ENCODE measurements around the gene PCA3. TPM values are rescaled to one million over a fixed set of nuclear protein-coding genes. Genes with fewer than 3 reads are reported as not detected.

The PCA3 gene
- polyA plus RNA-seq (2011; rRNA removed) (not detected in 2 replicates), polyA plus RNA-seq (2017; fragmentation: RNase III; extraction: RNeasy Plus Mini Kit Qiagen cat#74134 plus additional on column Dnase treatment) (not detected in 3 replicates), polyA minus RNA-seq (2011; rRNA and poly(A)+ RNA removed) (not detected in 2 replicates)
- polyA plus RNA-seq (2012; cell fraction: cytosol; rRNA removed) = not detected in 2 replicates
- not detected in 2 replicates for polyA plus RNA-seq (2012; cell fraction: nucleus; rRNA removed)

DNA sequence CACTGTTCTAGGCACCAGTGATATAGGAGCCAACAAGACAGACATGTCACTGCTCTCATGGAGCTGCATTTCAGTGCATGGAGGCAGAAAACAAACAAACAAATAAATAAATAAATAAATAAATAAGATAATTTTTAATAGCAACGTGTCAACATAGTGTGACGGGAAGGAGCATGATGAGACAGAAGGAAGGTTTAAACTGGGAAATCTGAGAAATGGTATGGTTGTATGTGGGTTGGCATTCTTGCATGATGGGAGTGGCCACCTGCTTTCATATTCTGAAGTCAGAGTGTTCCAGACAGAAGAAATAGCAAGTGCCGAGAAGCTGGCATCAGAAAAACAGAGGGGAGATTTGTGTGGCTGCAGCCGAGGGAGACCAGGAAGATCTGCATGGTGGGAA is at the start of gene PCA3:
Gene PCA3, plus strand, starts transcription at position 301 of the 400 bp plus-strand sequence.
- POLR2A ChIA-PET = no interaction called here

DNA sequence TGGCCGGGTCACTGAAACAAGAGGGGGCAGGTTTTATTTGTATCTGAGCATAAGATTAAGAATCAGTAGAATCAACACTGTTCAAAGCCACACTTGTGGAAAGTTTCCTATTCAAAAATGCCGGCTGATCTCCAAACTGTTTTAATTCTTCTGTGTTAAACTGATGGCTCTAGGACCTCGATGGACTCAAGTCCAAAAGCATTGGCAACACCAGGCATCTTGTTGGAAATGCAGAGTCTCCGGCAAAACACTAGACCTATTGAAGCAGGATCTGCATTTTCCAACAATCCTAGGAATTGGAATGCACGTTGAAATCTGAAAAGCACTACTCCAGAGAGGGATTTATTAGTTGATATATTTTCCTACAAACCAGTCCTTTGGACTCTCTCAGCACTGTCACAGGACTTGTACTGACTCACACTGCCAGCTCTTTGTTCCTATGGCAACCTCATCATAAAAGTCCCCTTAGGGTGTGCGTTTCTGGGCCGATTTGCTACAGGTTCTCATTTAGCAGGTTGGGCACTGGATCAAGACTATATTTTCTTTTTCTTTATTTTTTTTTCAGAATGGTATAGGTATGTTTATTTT is 48.1 kb upstream of the PCA3 start:
- WGBS (ENCODE audit: missing lambda C conversion rate) = 33% methylated on average over 7 of the region's 7 CpGs
- Histone ChIP-seq H3K9me3 (no peaks in the 10 kb centered on the region), H3K4me1 (no peaks in the 10 kb centered on the region), H3K4me2 (no peak overlapping the region), H3K4me3 (no peak overlapping the region), H3K27ac (no peak overlapping the region)
- FAIRE-seq (no peak), DNase-seq (ENCODE audit: low read depth in 1 of 2, low spot score in 1 of 2) (no peak), ATAC-seq (no peak)
- CTCF ChIA-PET = no interaction called here
- POLR2A ChIA-PET = no interaction called here
- TF ChIP-seq, protein P1, sequence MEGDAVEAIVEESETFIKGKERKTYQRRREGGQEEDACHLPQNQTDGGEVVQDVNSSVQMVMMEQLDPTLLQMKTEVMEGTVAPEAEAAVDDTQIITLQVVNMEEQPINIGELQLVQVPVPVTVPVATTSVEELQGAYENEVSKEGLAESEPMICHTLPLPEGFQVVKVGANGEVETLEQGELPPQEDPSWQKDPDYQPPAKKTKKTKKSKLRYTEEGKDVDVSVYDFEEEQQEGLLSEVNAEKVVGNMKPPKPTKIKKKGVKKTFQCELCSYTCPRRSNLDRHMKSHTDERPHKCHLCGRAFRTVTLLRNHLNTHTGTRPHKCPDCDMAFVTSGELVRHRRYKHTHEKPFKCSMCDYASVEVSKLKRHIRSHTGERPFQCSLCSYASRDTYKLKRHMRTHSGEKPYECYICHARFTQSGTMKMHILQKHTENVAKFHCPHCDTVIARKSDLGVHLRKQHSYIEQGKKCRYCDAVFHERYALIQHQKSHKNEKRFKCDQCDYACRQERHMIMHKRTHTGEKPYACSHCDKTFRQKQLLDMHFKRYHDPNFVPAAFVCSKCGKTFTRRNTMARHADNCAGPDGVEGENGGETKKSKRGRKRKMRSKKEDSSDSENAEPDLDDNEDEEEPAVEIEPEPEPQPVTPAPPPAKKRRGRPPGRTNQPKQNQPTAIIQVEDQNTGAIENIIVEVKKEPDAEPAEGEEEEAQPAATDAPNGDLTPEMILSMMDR (IDR thresholded peaks at IDR 0.05) = no peak
- TF ChIP-seq CHD2 (IDR thresholded peaks at IDR 0.05; ENCODE audit: low read length, partially characterized antibody) (no peak), MYC (IDR thresholded peaks at IDR 0.05; ENCODE audit: borderline replicate concordance, low read length) (no peak), HEYL (CRISPR knock-in tag; IDR thresholded peaks at IDR 0.05) (no peak), MAZ (IDR thresholded peaks at IDR 0.05; ENCODE audit: borderline replicate concordance, low read depth, low read length) (no peak), NPAS2 (CRISPR knock-in tag; IDR thresholded peaks at IDR 0.05; ENCODE audit: borderline replicate concordance) (no peak), POLR2AphosphoS2 (conservative IDR thresholded peaks at IDR 0.05; ENCODE audit: low read length) (no peak), RAD21 (conservative IDR thresholded peaks at IDR 0.05 in 1 of 2, IDR thresholded peaks at IDR 0.05 in 1 of 2) (no peak), RNF2 (IDR thresholded peaks at IDR 0.05; ENCODE audit: borderline replicate concordance, low read depth) (no peak), FOSL2 (IDR thresholded peaks at IDR 0.05) (no peak), FOSL2 (CRISPR knock-in tag; IDR thresholded peaks at IDR 0.05) (no peak)
- TF ChIP-seq, protein P2, sequence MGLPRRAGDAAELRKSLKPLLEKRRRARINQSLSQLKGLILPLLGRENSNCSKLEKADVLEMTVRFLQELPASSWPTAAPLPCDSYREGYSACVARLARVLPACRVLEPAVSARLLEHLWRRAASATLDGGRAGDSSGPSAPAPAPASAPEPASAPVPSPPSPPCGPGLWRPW (IDR thresholded peaks at IDR 0.05) = no peak

More for the DNA sequence above, at the start of gene PCA3:
- Histone ChIP-seq H3K4me1 (no peaks in the 10 kb centered on the region), H3K27ac (no peak within 1 kb of the TSS), H3K4me3 (no peak within 1 kb of the TSS), H3K4me2 (no peak within 1 kb of the TSS), H3K9me3 (no peaks in the 10 kb centered on the region)
- ATAC-seq (no peak), FAIRE-seq (no peak), DNase-seq (ENCODE audit: low read depth in 1 of 2, low spot score in 1 of 2) (no peak)
- TF ChIP-seq BHLHE40 (IDR thresholded peaks at IDR 0.05; ENCODE audit: low read depth, low read length) (no peak), RNF2 (IDR thresholded peaks at IDR 0.05; ENCODE audit: borderline replicate concordance, low read depth) (no peak)
- CTCF ChIA-PET = interaction anchor here (1.7 kb wide), 1 partner anchor 46 kb away, joined by 5 read pairs; no protein-coding TSS in a partner anchor
- whole genome bisulfite sequencing (ENCODE audit: missing lambda C conversion rate) = 62% methylated on average over 4 of the region's 4 CpGs

DNA sequence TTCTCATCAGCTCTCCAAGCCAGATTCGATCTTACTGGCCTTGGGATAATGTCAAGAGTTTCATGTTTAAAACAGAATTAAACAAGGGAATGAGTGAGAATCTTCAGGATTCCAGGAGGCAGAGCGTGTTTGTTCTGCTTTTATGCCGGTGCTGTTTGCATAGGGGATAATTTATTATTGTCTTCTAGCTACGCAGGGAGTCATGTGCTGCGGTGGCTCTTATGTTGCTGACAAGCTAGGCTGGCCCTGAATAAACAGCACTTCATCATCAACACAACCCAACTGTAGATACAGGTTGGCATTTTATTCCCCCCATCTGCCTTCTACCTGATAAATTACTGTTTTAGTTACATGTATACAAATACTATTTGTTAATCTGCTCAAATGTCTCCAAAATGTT is 47.1 kb upstream of the PCA3 start:
- ATAC-seq (no peak), DNase-seq (ENCODE audit: low read depth in 1 of 2, low spot score in 1 of 2) (no peak), FAIRE-seq (no peak)
- WGBS (ENCODE audit: missing lambda C conversion rate) = 30% methylated on average over 5 of the region's 5 CpGs
- ChIA-PET CTCF (interaction anchor here (3.7 kb wide), 1 partner anchor 12 kb away, joined by 18 read pairs; no protein-coding TSS in a partner anchor), POLR2A (no interaction called here)
- TF ChIP-seq TFCP2L1 (CRISPR knock-in tag; IDR thresholded peaks at IDR 0.05) = no peak
- TF ChIP-seq NFE2L2 (conservative IDR thresholded peaks at IDR 0.05; ENCODE audit: low read length) = no peak
- Histone ChIP-seq H3K4me1 (no peaks in the 10 kb centered on the region), H3K9me3 (no peaks in the 10 kb centered on the region), H3K4me2 (no peak overlapping the region), H3K27ac (no peak overlapping the region), H3K4me3 (no peak overlapping the region)

DNA sequence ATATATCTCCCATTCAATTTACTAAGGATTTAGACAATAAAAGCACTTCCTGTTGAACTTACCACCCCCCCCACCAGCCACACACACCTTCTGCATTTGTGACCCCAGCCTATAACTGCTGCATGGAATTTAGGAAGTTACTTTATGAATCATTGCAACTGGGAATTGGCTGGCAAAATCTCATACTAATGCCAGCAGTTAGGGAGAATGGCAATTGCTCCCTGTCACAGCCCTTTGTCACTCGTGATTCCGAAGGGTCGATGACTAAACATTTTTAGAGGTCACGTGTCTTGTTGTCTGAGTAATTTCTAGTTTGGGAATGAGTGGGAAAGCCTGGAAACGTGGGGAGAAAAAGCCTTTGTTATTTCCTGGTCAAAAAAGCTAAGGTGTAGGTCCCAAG is 46.6 kb upstream of the PCA3 start:
- ATAC-seq (no peak), DNase-seq (ENCODE audit: low read depth in 1 of 2, low spot score in 1 of 2) (no peak), FAIRE-seq (no peak)
- 5% methylated on average over 5 of the region's 5 CpGs for WGBS (ENCODE audit: missing lambda C conversion rate)
- TF ChIP-seq, protein P3, sequence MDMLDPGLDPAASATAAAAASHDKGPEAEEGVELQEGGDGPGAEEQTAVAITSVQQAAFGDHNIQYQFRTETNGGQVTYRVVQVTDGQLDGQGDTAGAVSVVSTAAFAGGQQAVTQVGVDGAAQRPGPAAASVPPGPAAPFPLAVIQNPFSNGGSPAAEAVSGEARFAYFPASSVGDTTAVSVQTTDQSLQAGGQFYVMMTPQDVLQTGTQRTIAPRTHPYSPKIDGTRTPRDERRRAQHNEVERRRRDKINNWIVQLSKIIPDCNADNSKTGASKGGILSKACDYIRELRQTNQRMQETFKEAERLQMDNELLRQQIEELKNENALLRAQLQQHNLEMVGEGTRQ (IDR thresholded peaks at IDR 0.05) = peak; percentile 49; the same call in 1 of the 2 replicates
- TF ChIP-seq ZSCAN20 (CRISPR knock-in tag; IDR thresholded peaks at IDR 0.05) = no peak
- TF ChIP-seq, protein P4, sequence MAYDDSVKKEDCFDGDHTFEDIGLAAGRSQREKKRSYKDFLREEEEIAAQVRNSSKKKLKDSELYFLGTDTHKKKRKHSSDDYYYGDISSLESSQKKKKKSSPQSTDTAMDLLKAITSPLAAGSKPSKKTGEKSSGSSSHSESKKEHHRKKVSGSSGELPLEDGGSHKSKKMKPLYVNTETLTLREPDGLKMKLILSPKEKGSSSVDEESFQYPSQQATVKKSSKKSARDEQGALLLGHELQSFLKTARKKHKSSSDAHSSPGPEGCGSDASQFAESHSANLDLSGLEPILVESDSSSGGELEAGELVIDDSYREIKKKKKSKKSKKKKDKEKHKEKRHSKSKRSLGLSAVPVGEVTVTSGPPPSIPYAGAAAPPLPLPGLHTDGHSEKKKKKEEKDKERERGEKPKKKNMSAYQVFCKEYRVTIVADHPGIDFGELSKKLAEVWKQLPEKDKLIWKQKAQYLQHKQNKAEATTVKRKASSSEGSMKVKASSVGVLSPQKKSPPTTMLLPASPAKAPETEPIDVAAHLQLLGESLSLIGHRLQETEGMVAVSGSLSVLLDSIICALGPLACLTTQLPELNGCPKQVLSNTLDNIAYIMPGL (CRISPR knock-in tag; IDR thresholded peaks at IDR 0.05; ENCODE audit: borderline replicate concordance) = no peak
- Histone ChIP-seq H3K9me3 (no peaks in the 10 kb centered on the region), H3K4me1 (no peaks in the 10 kb centered on the region), H3K4me2 (no peak overlapping the region), H3K27ac (no peak overlapping the region), H3K4me3 (no peak overlapping the region)
- ChIA-PET CTCF (interaction anchor here (3.7 kb wide), 1 partner anchor 13 kb away, joined by 18 read pairs; no protein-coding TSS in a partner anchor), POLR2A (no interaction called here)
